HT1080 (cell line): ENCODE results near the gene SFT2D3. TPM values are rescaled to one million over a fixed set of nuclear protein-coding genes. Genes with fewer than 3 reads are reported as not detected.

Experiments
- DNase-seq: peaks from one replicate; pipeline ENCODE4 v3.0.0-alpha.2; 2015; ENCODE audit warnings: low read depth
- total RNA-seq: library from RNA; depleted of rRNA; stranded (reverse); fragments of >200 nt; shearing (Covaris generic); gene quantifications from 2 replicates; pipeline ENCODE4 v1.2.3, GENCODE V29; 2014

SFT2D3 gene
- total RNA-seq, 1 experiment from 2014 or later, result 4.7 TPM

- DNase-seq, result no peak
Measured at GRCh38 chr2:127664065-127664894, 37.0 kb upstream of the SFT2D3 start.

- no peak for DNase-seq
Measured at GRCh38 chr2:127664895-127665225, 36.4 kb upstream of the SFT2D3 start.

GRCh38 chr2:127665267-127665893, 35.9 kb upstream of the SFT2D3 start:
- DNase-seq, result no peak

- no peak for DNase-seq
Measured at GRCh38 chr2:127669056-127669455, 32.2 kb upstream of the SFT2D3 start.

- DNase-seq, result no peak
Measured at GRCh38 chr2:127670055-127670956, 31.0 kb upstream of the SFT2D3 start.

- no peak for DNase-seq
Measured at GRCh38 chr2:127670957-127671290, 30.4 kb upstream of the SFT2D3 start.

- DNase-seq, result no peak
Measured at GRCh38 chr2:127671557-127672302, 29.6 kb upstream of the SFT2D3 start.

- DNase-seq, result no peak
Measured at GRCh38 chr2:127672341-127673224, 28.7 kb upstream of the SFT2D3 start.

GRCh38 chr2:127673291-127674069, 27.8 kb upstream of the SFT2D3 start:
- DNase-seq, result no peak

GRCh38 chr2:127674241-127675209, 26.8 kb upstream of the SFT2D3 start:
- no peak for DNase-seq

- no peak for DNase-seq
Measured at GRCh38 chr2:127675331-127676261, 25.7 kb upstream of the SFT2D3 start, which contains the start of gene LIMS2. TSS of gene LIMS2 (minus strand) at chr2:127675530. CDS start at chr2:127675024, 506 bp downstream.

GRCh38 chr2:127676906-127677305, 24.4 kb upstream of the SFT2D3 start:
- DNase-seq, result no peak

GRCh38 chr2:127678531-127678930, 22.8 kb upstream of the SFT2D3 start:
- DNase-seq, result no peak

GRCh38 chr2:127678991-127679390, 22.3 kb upstream of the SFT2D3 start:
- no peak for DNase-seq

GRCh38 chr2:127679680-127680361, 21.5 kb upstream of the SFT2D3 start:
- DNase-seq, result no peak

GRCh38 chr2:127680706-127681287, 20.5 kb upstream of the SFT2D3 start:
- no peak for DNase-seq
